ENCODE measurements around the gene ECE1.

The ECE1 gene

DNA sequence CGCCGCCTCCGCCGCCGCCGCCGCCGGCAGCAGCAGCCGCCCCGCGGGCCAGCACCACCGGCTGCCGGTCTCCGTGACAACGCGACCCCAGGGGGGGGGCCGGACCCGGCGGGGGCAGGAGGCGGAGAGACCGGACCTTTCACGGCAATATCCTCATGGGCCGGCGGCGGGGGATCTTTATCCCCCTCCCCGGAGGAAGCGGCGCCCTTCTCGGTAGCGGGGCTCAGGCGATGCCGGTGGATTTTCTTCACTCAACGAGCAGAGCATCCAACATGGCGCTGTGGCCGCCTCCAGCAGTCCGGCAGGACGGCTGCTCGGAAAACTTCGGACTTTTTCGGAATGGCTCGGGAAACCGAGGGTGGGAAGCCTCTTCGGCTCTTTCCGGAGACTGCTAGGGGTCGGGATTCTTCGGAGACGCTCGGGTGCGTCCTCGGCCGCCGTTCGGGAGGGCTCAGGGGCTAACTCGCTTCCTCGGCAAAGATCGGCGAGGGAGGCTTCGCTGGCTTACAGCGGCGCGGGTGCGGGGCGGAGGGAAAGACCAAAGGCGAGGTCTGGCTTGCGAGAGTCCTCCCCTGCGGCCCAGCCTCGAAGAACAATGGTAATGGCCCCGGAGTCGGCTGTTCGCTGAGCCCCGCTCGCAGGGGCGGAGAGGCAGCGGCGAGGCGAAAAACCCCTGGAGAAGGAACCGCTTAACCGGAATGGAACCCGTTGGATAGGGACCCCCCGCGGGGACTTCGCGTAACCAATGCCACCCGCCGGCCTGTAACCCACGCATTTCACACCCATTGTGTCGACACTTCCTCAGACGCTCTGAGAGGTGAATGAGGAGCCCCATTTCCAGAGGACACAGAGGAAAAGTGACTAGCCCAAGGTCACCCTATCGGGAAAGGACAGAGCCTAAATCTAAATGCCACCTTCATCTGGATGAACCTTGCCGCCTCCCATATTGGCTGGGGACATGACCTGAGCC is 113.4 kb downstream of the ECE1 start, which contains the start of gene EIF4G3:
EIF4G3 (minus strand) TSS at position 312 of the 970 bp plus-strand sequence. CDS start 174,155 bp downstream, outside the sequence.
- Histone ChIP-seq H3K4me3 (replicated peaks; ENCODE audit: insufficient read depth, low read length) (peak within 1 kb of the TSS; percentile 87), H3K27me3 (ENCODE audit: insufficient read depth, poor library complexity, severe bottlenecking) (no peaks in the 10 kb centered on the region), H3K27ac (replicated peaks) (peak within 1 kb of the TSS; percentile 88)
- peak; percentile 89 to 98 for DNase-seq (ENCODE audit: low read depth in 1 of 2, low spot score in 1 of 2)
- TF ChIP-seq, protein P1, sequence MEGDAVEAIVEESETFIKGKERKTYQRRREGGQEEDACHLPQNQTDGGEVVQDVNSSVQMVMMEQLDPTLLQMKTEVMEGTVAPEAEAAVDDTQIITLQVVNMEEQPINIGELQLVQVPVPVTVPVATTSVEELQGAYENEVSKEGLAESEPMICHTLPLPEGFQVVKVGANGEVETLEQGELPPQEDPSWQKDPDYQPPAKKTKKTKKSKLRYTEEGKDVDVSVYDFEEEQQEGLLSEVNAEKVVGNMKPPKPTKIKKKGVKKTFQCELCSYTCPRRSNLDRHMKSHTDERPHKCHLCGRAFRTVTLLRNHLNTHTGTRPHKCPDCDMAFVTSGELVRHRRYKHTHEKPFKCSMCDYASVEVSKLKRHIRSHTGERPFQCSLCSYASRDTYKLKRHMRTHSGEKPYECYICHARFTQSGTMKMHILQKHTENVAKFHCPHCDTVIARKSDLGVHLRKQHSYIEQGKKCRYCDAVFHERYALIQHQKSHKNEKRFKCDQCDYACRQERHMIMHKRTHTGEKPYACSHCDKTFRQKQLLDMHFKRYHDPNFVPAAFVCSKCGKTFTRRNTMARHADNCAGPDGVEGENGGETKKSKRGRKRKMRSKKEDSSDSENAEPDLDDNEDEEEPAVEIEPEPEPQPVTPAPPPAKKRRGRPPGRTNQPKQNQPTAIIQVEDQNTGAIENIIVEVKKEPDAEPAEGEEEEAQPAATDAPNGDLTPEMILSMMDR (IDR thresholded peaks at IDR 0.05; ENCODE audit: insufficient read depth, low read length), result no peak
- TF ChIP-seq GABPA (IDR thresholded peaks at IDR 0.05; ENCODE audit: low read depth) (no peak), SPI1 (IDR thresholded peaks at IDR 0.05; ENCODE audit: borderline replicate concordance, low read depth) (no peak; the same call in 1 of the 2 replicates), POLR2AphosphoS5 (IDR thresholded peaks at IDR 0.05; ENCODE audit: low read depth) (peak; percentile 86)
- TF ChIP-seq, protein P2, sequence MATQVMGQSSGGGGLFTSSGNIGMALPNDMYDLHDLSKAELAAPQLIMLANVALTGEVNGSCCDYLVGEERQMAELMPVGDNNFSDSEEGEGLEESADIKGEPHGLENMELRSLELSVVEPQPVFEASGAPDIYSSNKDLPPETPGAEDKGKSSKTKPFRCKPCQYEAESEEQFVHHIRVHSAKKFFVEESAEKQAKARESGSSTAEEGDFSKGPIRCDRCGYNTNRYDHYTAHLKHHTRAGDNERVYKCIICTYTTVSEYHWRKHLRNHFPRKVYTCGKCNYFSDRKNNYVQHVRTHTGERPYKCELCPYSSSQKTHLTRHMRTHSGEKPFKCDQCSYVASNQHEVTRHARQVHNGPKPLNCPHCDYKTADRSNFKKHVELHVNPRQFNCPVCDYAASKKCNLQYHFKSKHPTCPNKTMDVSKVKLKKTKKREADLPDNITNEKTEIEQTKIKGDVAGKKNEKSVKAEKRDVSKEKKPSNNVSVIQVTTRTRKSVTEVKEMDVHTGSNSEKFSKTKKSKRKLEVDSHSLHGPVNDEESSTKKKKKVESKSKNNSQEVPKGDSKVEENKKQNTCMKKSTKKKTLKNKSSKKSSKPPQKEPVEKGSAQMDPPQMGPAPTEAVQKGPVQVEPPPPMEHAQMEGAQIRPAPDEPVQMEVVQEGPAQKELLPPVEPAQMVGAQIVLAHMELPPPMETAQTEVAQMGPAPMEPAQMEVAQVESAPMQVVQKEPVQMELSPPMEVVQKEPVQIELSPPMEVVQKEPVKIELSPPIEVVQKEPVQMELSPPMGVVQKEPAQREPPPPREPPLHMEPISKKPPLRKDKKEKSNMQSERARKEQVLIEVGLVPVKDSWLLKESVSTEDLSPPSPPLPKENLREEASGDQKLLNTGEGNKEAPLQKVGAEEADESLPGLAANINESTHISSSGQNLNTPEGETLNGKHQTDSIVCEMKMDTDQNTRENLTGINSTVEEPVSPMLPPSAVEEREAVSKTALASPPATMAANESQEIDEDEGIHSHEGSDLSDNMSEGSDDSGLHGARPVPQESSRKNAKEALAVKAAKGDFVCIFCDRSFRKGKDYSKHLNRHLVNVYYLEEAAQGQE (IDR thresholded peaks at IDR 0.05; ENCODE audit: insufficient replicate concordance, low read depth), result peak; percentile 55

DNA sequence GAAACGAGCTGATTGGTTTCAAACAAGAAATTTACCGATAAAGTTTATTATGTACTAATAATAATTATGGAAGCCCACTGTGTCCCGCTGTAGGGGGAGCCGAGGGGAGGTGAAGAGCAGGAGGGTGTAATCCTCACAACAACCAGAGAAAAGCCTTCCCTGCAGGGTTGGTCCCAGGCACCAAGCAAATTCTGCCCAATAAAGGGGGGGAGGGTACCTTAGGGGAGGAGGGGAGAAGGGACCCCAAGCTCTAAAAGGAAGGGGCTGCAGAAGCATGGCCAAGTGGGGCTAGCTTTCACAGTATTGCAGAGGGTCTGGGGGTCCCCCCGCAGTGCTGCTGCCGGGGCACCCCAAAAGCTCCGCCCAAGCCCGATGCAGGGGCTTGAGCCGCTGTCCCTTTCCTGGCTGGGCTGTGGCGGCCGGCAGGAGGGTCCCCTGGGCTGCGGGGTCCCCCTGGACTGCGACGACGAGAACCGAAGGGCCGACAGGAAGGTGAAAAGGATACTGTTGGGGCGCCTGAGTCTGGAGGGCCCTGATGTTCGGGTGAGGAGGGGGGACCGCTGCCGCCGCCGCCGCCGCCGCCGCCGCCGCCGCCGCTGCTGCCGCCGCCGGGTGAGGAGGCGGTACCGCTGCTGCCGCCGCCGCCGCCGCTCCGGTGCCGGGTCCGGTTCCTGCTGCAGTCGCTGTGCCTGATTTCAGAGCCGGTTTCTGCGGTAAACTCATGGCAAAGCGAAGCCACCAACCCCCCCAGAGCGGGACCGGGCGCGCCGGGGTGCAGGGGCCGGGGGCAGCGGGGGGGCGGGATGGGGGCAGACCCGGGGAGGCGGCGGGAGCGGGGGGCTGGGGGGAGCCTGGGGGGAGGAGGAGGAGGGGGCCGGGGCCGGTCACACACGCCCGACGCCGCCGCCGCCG is 114.3 kb downstream of the ECE1 start:
- DNase-seq (ENCODE audit: low read depth in 1 of 2, low spot score in 1 of 2), result peak in 1 of 2 experiments; percentile 5
- H3K27ac ChIP-seq (replicated peaks), result peak overlapping the region; percentile 88

More for the DNA sequence above, 114.3 kb downstream of the ECE1 start:
- peak overlapping the region; percentile 87 for H3K4me3 ChIP-seq (replicated peaks; ENCODE audit: insufficient read depth, low read length)
- H3K27me3 ChIP-seq (ENCODE audit: insufficient read depth, poor library complexity, severe bottlenecking), result no peaks in the 10 kb centered on the region
- TF ChIP-seq, protein P1 (IDR thresholded peaks at IDR 0.05; ENCODE audit: insufficient read depth, low read length), result no peak
- TF ChIP-seq, protein P2 (IDR thresholded peaks at IDR 0.05; ENCODE audit: insufficient replicate concordance, low read depth), result no peak
- TF ChIP-seq POLR2AphosphoS5 (IDR thresholded peaks at IDR 0.05; ENCODE audit: low read depth) (no peak), GABPA (IDR thresholded peaks at IDR 0.05; ENCODE audit: low read depth) (no peak), SPI1 (IDR thresholded peaks at IDR 0.05; ENCODE audit: borderline replicate concordance, low read depth) (no peak)

All from HL-60 (cell line).